IMR-90 (cell line): ENCODE data around the gene SUGCT.

Experiments used
- CEBPB ChIP-seq: IDR thresholded peaks from 2 replicates; pipeline ENCODE4 v1.6.1; 2012; ENCODE audit warnings: low read depth, low read length, improper control_type of control experiment
- MAZ ChIP-seq: IDR thresholded peaks from 2 replicates; pipeline ENCODE4 v1.6.1; 2012; ENCODE audit warnings: low read depth, mild to moderate bottlenecking, low read length, improper control_type of control experiment, moderate library complexity, borderline replicate concordance
- MXI1 ChIP-seq: IDR thresholded peaks from 2 replicates; pipeline ENCODE4 v1.6.1; 2012; ENCODE audit warnings: low read depth, mild to moderate bottlenecking, low read length, moderate library complexity, borderline replicate concordance
- RAD21 ChIP-seq: IDR thresholded peaks from 2 replicates; pipeline ENCODE4 v1.6.1; 2012; ENCODE audit warnings: low read length, improper control_type of control experiment
- TF ChIP-seq, protein P1 (sequence below): conservative IDR thresholded peaks from 2 replicates; pipeline ENCODE4 v1.5.1; 2012; ENCODE audit warnings: mild to moderate bottlenecking, low read depth, low read length, improper control_type of control experiment

DNA sequence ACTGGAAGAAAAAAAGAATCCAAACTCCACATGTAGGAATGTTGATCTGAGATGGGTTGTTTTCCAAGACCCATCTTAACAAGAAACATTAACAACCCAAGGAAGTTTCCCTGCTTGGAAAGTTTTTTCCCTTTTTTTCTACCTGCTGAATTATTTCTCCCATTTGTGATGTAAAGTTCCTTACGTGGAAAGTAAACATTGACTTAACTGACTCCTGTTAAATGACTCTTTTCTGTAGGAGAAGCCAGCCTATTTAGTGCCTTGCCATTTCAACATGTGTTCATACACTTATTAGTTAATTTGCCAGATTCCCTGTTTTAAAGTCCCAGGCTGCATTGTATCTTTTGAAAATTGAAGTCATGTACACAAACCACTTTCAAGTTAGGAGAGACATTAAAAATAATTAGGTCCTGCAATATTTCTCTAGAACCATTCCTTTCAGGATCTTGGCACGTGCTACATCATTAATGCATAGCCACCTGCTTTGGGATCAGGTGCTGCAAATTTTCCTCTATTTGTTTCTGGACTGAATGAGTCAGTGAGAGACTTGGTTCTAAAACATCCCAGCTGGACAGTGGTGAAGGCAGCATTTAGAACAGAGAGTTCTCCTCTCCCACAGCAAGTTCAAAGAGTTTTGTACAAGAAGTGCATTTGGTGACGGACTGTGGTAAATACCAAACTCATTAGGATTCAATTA is 698.5 kb downstream of the SUGCT start:
- TF ChIP-seq, protein P1, sequence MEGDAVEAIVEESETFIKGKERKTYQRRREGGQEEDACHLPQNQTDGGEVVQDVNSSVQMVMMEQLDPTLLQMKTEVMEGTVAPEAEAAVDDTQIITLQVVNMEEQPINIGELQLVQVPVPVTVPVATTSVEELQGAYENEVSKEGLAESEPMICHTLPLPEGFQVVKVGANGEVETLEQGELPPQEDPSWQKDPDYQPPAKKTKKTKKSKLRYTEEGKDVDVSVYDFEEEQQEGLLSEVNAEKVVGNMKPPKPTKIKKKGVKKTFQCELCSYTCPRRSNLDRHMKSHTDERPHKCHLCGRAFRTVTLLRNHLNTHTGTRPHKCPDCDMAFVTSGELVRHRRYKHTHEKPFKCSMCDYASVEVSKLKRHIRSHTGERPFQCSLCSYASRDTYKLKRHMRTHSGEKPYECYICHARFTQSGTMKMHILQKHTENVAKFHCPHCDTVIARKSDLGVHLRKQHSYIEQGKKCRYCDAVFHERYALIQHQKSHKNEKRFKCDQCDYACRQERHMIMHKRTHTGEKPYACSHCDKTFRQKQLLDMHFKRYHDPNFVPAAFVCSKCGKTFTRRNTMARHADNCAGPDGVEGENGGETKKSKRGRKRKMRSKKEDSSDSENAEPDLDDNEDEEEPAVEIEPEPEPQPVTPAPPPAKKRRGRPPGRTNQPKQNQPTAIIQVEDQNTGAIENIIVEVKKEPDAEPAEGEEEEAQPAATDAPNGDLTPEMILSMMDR: no peak
- TF ChIP-seq MAZ (no peak), CEBPB (no peak), RAD21 (no peak), MXI1 (no peak)
